Left renal pelvis (tissue), 4 donors: ENCODE data around the gene DNM3. TPM values are rescaled to one million over a fixed set of nuclear protein-coding genes. Genes with fewer than 3 reads are reported as not detected.
A peak's percentile ranks its signal among the peaks of the same experiment; 100 is the strongest.
"Not testable (repeated sequence)": the region's sequence is repeated elsewhere in the genome, so short reads cannot be mapped to it uniquely, and the experiment has no call there.

ENCODE experiments used
- DNase-seq, 4 donors: peaks; one replicate each; pipeline ENCODE4 v3.0.0-alpha.2; 2013; ENCODE audit warnings: low read depth in 4 of 4, low spot score in 3 of 4
- polyA plus RNA-seq, 4 donors: library from polyadenylated mRNA; unstranded; fragments of 120-200 nt; gene quantifications; one replicate each; pipeline ENCODE4 v1.2.1, GENCODE V29; 2013; ENCODE audit not compliant: insufficient read length in 4 of 4

The DNM3 gene
- polyA plus RNA-seq, 4 donors: 3.8 to 6.6 (median 4.6) TPM

DNA sequence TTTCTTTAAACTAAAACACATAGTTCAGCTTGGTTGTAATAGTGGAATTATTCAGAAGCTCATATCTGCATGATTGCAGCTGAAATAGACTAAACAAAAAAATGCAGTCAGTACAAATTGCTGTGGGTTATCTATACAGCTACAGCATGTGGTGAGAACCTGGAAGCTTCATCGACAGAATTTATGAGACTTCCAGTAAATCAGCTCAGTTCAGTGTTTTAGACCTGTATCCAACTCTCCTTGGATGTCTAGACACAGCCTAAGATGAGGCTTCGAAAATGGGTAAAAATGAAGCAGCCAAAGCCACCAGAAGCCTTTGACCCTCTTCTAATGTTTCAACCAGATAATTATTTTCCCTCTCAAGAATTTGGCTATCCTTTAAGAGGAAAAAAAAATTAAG, 452.1 kb downstream of the DNM3 start:
- no peak for DNase-seq

DNA sequence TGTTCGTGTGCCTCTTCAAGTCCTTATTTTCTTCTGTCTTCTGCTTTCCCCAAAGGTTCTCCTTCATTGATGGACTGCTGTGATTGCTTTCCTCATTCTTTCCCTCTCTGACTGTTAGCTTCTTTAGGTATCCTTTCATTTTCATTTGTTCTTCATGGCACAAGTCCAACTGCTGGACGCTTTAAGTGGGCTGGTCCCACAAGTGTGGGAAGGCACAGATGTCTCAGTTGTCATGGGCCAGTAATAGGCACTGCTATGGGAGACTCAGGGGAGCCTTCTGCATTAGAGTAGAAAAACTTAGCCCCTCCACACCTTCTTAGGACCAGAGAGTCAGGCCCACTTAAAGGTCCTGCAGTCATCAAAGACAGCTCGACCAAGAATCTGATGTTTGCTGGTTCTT, 456.8 kb downstream of the DNM3 start:
- DNase-seq: no peak

DNA sequence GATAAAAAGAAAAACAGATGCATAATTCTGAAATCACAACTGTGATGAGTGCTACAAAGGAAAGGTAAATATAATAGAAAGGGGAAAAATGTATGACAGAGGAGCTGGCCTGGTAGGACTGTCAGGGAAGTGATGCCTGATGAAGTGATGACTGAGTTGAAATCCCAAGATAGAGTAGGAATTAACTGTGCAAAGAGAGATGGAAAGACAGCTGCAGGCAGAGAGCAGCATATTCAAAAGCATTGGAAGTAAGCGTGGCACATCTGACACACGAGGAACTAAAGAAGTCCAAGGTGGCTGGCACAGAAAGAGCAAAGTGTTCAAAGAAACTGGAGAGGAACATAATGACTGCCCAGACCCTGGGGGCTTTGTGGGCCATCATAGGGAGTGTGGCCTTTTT, 457.6 kb downstream of the DNM3 start:
- DNase-seq: no peak

DNA sequence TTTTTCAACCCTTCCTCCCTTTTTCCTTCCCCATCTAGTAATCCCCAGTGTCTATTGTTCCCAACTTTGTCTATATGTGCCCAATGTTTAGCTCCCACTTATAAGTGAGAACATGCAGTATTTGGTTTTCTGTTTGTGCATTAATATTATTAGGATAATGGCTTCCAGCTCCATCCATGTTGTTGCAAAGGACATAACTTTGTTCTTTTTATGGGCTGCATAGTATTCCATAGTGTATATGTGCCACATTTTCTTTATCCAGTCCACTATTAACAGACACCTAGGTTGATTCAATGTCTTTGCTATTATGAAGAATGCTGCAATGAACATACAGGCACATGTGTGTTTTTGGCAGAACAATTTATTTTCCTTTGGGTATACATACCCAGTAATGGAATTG, 458.2 kb downstream of the DNM3 start:
- no peak for DNase-seq

DNA sequence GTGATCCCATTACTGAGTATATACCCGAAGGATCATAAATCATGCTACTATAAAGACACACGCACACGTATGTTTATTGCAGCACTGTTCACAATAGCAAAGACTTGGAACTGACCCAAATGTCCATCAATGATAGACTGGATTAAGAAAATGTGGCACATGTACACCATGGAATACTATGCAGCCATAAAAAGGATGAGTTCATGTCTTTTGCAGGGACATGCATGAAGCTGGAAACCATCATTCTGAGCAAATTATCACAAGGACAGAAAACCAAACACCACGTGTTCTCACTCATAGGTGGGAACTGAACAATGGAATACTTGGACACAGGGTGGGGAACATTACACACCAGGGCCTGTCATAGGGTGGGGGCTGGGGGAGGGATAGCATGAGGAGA, 466.2 kb downstream of the DNM3 start:
- not testable (repeated sequence) for DNase-seq

DNA sequence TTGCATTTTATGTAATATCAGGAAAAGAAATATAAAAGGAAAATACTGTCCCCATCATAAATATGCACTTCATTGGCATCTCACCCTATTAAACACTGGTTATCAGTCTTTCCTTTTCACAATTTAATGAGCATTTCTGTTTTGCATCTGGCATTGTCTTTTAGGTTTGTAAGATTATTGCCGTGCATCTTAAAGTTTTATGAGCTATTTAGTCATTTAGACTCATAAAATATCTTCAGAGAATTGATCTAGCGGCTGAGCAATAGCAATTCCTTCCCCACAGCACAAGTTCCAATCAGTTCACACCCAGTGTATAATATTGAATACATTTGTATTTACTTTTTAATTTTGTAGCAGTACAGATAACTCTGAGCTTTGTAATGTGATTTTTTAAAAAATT, 466.8 kb downstream of the DNM3 start:
- no peak for DNase-seq

DNA sequence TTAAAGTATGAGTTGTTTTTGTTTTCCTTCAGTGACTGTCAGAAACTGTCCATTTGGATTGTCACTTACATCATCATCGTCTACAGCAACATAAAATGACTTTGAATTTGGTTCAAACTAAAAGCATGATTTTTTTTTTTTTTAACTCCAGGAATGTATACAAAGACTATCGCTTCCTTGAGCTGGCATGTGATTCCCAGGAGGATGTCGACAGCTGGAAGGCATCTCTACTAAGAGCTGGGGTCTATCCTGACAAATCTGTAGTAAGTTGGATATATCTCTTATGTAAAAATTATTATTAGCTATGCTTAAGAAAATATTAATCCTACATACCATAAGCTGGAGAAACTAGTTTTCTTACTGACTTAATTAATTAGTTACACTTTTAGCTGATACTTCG, 467.3 kb downstream of the DNM3 start:
- DNase-seq: no peak

DNA sequence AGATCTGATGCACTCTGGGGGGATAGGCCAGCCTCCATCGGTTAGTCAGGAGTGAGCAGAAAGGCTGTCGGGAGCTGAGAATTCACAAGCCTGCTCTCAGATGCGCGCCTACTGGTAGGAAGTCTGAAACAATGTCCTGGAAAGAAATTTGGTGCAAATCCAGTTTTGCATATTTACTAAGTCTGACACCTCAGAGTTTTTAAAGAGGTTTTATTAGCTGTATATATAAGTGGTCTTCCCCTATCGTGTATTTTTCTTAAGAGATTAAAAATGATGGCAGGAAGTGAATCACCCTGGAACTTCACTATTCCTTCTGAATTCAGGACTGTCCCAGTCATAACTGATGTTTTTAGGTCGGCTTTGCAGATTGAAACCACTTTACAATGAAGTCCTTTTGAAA, 479.4 kb downstream of the DNM3 start:
- DNase-seq: no peak

DNA sequence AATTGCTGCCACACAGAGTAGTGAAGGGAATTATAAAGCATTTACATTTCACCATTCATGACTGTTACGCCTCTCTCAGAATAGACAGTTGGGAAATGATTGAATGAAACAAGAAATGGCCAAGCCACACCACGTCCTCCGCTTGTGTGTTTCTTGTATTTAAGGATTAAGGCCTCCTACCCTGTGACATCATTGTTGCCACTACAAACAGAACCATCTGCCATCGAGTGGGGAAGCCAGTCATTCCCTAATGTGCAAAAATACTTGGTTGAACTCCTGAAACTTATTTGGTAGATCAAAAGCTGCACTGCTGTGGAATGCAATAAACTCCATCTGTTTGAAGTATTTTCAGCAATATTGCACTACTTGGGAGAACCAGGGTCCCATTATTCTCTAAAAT, 480.2 kb downstream of the DNM3 start:
- no peak for DNase-seq

DNA sequence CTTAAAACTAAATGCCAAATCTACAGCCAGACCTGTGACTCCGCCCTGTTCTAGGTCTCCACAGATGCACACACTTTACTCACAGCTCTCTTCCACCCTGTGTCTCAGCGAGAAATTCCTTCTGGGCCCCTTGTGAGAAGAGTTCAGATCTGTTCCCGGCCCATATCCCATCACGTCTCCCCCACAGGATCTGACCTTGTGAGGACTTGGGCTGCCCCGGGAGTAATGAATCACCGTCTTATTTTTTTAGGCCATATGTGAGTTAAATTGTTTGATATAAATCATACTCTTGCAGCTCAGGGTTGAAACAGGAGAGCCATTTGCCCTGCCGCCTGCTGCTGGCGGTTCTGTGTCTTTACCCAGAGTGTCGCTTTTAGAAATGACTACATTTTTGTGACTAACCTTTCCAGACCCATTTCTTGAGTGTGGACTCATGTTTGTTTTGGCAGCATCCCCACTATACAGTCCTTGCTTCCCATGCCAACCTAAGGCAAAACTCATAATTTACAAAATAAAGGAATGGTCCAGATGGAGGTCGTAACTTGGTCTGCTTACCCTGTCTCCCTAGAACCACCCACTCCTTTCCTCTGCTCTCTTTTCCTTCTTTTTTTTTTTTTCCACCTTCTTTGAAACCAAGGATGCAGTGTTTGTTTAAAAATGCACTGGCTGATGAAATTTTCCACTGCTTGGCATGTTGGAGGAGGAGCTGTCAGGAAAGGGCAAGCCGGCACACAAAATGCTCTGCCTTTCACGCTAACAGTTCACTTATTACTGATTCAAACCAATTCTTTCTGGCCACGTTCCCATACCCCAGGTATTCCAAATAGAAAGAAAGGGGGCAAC, 481.1 kb downstream of the DNM3 start:
- peak in 3 of 4 donors; percentile 59 to 72 (median 62) for DNase-seq

DNA sequence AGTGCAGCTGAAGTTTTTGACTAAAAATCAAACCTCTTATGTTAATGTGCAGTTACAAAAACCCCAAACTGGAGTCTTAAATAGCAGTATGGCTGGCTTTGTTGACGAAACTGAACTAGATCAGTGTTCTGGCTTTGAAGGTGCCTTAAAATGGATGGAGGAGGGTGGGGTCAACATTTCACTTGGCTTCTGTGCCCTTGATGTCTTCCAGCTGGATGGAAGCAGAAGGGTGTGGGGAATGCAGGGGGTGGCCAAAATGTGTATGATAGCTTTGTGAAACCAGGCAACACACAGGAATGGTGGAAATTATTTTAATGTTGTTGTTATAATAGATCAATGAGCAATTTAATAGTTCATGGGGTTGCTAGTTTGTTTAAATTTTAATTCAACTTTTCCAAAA, 482.4 kb downstream of the DNM3 start:
- no peak for DNase-seq

DNA sequence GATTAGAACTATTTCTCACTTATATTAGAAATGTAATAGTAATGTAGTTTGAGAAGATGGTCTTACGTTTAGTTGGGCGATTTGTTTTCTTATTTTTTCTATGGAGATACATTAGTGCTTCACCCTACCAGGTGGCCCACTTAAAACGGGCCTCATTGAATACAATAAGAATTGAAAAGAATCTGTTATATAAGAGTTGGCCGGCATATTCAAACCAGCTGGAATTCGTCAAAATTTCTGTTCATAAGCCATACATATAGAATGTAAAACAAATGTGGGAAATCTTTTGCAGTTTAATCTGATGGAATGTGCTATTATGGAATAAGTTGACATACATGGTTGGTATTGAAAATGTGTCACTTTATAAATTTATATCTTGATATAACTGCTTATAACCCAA, 482.8 kb downstream of the DNM3 start:
- no peak for DNase-seq

DNA sequence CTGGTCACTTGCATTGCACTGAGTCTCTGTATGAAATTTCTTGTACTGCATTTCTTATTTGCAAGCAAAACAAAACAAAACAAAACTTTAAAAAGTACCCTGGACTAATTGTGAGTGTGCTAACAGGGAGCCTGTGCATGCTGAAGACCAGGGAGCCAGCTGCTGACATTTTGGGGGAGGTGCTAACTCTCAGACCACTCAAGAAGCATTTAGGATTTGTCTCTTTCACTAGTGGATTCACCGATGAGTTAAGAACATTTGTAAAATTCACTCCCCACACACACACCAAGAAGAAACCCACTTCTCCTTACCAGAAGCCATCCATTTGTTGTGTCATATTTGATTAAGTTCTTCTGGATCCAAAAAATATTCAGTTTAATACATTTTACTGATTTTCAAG, 483.5 kb downstream of the DNM3 start:
- DNase-seq: no peak

DNA sequence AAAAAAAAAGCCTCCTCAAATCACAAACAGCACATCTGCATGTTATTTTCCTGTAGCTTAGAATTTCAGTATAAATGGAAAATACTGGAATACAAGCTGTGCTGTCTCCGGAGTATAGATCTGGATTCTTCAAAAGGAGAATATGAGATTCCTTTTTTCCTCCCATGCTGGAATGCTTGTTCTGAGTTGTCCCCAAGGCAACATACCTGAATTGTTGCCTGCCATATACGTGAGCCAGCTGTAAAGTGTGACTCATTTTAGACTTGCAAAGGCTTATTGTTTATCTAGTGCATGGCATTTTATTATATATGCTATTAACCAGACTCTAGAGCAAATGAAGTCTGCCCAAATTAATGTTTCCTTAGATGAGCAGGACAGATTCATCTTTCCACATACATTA, 484.2 kb downstream of the DNM3 start:
- no peak for DNase-seq

DNA sequence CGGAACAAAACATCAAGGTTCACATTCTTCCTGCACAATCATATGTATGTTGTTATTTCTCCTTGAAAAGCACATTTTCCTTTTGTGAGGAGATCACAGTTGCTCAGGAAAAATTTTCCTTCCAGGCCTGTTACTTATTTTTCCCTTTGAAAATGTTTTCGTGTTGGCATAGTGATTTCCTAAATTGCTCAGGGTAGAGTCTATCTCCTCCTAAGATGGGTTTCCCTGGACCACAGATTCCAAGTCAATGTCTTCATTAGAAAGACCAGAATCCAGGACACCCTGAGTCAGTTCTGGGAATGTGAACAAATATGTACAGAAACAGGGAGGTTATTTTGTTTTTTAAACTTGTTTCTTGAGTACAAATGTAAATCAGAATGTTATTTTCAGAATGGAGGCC, 484.8 kb downstream of the DNM3 start:
- DNase-seq: no peak

DNA sequence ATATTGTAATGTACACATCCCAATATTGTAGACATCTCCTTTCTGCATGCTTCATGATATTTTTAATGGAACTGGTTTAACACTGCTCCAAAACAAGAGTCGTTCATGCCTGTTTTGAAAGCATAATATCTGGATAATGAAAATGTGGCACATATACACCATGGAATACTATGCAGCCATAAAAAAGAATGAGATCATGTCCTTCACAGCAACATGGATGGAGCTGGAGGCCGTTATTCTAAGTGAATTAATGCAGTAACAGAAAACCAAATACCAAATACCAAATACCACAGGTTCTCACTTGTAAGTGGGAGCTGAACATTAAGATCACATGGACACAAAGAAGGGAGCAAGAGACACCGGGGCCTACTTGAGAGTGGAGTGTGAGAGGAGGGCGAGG, 487.0 kb downstream of the DNM3 start:
- DNase-seq: no peak

DNA sequence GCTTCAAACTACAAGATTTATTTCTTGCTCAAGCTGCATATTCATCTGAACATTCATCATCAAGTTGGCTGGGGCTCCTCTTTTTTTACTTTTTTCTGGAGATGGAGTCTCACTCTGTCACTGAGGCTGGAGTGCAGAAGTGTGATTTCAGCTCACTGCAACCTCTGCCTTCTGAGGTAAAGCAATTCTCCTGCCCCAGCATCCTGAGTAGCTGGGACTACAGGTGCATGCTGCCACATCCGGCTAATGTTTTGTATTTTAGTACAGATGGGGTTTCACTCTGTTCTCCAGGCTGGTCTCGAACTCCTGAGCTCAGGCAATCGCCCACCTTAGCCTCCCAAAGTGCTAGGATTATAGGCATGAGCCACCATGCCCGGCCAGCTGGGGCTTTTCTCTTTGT, 490.9 kb downstream of the DNM3 start:
- no peak for DNase-seq

DNA sequence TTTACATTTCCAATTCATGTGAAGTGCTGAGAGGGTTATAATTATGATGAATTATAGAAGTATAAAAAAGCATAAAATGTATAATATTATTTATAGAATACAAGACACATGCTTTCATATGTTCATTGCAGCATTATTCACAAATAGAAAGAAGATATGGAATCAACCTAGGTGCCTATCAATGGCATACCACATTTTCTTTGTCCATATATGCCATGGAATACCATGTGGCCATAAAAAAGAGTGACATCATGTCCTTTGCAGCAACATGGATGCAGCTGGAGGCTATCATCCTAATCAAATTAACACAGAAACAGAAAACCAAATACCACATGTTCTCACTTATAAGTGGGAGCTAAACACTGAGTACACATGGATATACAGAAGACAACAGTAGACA, 494.1 kb downstream of the DNM3 start:
- no peak for DNase-seq

DNA sequence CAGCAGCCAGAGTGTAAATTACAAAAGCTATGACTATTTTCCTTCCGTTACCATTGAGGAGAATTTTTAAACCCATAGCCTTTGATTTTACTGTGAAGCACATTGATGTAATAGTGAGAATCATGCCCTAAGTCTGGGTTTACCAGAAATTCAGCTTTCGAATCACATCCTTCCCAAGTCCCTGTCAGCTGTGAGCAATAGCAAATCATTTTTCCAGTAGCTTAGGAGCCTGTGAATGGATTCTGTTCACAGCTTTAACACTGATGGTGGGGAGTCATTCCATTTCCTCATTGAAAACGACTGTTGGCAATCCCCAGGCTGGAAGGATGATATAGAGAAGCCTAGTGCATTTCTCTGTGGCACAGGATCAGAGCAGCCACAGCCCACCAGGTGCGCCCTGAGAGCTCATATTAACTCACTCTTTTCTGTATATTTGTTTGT, 497.0 kb downstream of the DNM3 start:
- DNase-seq: no peak

DNA sequence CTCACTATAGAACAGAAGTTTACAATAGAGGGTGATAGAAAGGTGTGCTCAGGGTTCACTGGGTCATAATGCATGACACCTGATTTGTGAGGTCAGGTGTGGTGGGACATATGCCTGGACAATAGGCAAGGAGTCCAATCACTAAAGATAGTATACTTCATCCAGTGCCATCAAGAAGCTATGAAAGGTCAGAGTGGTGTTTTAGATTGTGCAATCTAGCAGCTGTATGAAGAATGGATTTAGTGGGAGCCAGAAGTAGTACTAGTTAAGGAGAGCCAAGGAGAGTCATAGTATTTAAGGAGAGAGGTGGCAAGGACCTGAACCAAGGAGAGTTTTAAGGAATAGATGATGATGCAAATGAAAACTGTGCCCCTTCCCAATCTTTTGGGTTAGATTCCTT, 498.5 kb downstream of the DNM3 start:
- DNase-seq: no peak

DNA sequence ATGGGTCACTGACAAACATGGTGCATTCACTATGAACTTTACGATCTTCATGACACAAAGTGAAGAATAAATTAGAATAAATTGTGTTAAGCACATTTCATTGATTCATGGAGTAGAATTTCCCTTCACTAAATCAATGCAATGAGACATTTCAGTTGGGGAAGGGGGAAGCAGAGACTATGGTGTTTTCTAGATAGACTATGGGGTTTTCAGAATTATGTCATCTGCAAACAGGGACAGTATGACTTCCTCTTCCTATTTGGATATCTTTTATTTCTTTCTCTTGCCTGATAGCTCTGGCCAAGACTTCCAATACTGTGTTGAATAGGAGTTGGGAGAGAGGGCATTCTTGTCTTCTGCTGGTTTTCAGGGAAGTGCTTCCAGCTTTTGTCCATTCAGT, 499.2 kb downstream of the DNM3 start:
- DNase-seq: no peak

DNA sequence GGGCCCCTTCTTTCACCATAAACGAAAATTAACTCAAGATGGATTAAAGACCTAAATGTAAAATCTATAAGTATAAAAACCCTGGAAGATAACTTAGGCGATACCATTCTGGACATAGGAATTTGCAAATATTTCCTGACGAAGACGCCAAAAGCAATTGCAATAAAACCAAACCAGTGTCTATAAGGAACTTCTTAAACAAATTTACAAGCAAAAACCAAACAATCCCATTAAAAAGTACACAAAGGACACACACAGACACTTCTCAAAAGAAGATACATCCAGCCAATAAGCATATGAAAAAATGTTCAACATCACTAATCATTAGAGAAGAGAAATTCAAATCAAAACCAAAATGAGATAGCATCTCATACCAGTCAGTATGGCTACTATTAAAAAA, 500.4 kb downstream of the DNM3 start:
- DNase-seq: no peak
